ENCODE results near the gene ARID2.

ARID2 gene

DNA sequence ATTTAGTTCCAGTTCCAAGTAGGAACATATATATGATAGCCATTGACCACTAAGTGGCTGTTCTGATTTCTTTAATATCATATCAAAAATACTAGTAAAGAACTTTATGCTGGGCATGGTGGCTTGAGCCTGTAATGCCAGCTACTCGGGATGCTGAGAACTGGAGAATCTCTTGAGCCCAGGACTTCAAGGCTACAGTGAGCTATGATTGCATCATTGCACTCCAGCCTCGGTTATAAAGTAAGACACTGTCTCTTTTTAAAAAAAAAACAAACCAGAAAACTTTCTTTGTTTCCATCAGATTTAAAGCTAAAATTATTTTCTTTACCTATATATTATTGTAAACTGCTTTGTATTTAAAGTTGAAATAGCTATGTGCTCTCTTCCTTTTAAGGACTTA, 133.8 kb downstream of the ARID2 start:
- no peak for DNase-seq (ENCODE audit: low spot score)
- FAIRE-seq, result no peak

DNA sequence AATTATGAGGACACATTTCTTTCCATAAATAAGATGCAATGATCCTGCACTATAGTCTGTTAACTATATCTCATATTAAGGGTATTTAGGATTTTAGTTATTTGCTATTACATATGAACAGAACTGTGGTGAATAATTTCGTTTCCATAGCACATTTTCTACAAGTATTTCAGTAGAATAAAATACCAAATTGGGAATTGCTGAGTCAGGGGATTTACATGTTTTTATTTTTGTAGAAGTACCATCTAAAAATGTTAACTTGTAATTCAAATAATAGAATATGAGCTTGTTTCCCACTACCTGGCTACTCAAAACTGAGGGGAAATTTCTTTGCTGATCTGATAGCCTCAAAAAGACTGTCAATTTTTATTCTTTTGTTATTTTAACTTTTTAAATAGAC, 136.8 kb downstream of the ARID2 start:
- FAIRE-seq (no peak), DNase-seq (ENCODE audit: low spot score) (no peak)

DNA sequence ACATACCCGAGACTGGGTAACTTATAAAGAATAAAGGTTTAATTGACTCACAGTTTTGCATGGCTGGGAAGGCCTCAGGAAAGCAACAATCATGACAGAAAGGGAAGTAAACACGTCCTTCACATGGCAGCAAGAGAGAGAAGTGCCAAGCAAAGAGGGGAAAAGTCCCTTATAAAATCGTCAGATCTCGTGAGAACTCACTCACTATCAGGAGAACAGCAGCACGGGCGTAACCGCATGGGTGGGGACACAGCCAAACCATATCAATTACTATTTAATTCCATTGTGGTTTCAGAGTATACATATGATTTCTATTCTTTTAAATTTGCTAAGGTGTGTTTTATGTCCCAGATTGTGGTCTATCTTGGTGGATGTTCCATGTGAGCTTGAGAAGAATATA, 142.9 kb downstream of the ARID2 start:
- FAIRE-seq, result no peak
- no peak for DNase-seq (ENCODE audit: low spot score)

DNA sequence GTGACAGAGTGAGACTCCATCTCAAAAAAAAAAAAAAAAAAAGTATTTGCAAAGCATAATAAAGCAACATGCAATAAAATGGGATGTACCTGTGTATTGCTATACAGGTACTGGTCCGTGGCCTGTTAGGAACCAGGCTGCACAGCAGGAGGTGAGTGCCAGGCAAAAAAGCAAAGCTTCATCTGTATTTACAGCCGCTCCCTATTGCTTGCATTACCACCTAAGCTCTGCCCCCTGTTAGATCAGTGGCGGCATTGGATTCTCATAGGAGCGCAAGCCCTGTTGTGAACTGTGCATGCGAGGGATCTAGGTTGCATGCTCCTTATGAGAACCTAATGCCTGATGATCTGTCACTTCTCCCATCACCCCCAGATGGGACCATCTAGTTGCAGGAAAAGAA, 147.6 kb downstream of the ARID2 start:
- no peak for DNase-seq (ENCODE audit: low spot score)
- no peak for FAIRE-seq

DNA sequence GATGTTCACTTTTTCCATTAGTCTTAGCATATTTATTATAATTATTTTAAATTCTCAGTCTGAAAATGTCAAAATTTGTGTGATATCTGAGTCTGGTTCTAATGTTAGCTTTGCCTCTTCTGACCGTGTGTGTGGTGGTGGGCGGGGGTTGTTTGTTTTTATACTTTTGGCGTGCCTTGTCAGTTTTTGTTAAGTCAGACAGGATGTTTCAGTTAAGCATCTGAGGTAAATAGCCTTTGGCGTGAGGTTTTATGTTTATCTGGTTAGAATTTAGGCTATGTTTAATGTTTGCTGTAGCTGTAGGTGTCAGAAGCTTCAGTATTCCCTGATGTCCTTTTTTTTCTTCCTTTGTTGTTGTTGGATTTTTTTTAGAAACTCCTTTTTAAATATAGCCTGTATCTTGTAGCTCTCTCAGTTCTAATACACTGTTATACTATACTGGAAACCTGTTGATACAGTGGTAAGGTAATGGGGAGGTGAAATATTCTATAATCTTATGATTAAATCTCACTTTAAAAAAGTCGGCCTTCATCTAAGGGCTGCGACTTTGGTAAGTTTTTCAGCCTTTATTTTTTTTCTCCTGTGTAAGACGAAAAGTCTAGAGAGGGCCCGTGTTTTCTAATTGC, 149.2 kb downstream of the ARID2 start:
- FAIRE-seq, result no peak
- no peak for DNase-seq (ENCODE audit: low spot score)

- DNase-seq (ENCODE audit: low spot score) (no peak), FAIRE-seq (no peak)
Measured at GRCh38 chr12:45879363-45879895, 149.9 kb downstream of the ARID2 start.

DNA sequence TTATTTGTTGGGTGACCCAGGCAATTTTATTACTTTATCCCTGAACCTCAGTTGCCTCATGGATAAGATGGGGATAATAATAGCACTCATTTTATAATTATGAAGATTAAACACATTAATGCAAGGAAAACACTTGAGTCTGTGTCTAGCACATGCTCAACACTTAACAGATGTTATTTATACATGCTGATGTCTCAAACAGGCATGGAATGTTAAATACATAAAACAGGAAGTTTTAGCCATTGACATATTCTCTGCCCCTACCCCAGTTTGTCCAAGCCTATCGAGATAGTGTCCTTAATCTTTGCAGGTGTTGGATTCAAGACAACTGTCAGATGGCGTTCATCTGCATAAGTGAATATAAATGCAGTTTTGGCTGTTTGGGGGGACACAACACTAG, 151.0 kb downstream of the ARID2 start:
- DNase-seq (ENCODE audit: low spot score) (no peak), FAIRE-seq (no peak)

DNA sequence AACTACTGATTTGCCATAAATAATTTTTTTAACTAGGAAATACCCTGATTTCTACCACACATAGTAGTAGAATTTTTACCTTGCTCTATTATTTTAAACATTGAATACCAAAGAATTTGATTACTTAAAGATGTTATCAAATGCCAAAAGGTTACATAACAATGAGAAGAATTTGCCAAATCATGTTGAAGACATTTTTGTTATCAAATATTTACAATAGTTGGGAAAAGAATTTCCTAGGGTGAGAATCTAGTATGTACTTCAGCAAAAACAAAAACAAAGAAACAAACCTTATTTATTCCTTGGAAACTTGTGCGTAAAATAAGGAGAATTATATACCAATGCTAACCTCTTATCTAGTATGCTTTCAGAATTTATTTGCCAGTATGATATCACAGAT, 153.7 kb downstream of the ARID2 start:
- DNase-seq (ENCODE audit: low spot score) (no peak), FAIRE-seq (no peak)

DNA sequence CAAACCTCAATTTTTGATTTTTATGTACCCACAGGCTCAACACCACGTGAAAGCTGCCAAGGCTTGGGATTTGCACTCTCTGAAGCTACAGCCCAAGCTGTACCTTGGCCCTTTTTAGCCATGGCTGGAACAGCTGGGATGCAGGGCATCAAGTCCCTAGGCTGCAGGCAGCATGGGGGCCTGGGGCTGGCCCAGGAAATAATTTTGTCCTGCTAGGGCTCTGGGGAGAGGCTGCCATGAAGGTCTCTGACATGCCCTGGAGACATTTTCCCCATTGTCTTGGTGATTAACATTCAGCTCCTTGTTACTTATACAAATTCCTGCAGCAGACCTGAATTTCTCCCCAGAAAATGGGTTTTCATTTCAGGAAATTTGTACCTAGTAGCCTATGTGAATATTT, 157.2 kb downstream of the ARID2 start:
- DNase-seq (ENCODE audit: low spot score) (no peak), FAIRE-seq (no peak)

DNA sequence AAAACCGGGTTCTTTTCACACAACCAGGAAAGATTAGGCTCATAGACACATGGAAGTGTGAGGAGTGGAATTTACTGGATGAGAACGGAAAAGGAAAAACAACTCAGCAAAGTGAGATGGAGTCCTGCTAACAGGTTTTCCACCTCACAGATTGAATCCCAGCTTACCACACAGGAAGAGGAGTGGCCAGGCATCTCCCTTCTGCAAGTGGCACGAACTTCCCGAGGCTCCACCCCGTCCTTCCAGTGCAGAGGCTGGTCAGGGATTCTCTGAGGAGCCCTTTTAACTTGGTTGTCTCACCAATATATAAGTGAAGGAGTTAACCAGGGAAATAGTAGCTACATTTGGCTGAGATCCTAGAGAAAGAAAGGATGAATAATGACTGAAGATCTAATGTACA, 158.0 kb downstream of the ARID2 start:
- FAIRE-seq (no peak), DNase-seq (ENCODE audit: low spot score) (no peak)

DNA sequence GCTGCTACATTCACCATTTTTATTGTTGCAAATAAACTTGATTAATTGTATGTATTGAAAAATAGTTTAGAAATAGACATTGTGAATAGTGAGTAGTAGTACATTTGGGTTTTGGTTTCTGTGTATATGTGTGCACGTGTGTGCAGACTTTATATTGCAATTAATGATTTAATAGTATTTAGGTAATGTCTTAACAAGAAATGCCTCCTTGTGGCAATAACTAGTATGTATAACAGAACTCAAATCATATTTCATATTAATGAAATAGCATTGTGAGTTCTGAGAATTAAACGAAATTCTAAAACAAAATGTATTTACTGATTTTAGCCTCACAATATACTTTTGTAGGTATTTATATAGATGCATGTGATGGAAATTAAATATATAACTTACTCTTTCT, 160.8 kb downstream of the ARID2 start:
- DNase-seq (ENCODE audit: low spot score) (no peak), FAIRE-seq (no peak)

DNA sequence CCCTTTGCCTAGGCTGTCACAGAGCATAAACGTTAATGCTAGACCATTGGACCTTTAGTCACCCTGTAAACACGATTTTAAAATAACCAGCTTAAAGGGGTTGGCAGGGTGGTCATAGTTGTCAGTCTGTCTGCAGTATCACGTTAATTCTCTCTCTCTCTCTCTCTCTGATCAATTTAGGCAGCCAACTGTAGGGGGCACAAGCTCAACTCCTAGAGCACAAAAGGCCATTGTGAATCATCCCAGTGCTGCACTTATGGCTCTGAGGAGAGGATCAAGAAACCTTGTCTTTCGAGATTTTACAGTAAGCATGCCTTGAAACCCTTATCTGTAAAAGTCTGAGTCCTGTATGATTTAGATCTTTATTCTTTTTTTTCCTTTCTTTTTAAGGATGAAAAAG, 163.7 kb downstream of the ARID2 start:
- DNase-seq (ENCODE audit: low spot score) (peak; percentile 14), FAIRE-seq (no peak)

- FAIRE-seq (no peak), DNase-seq (ENCODE audit: low spot score) (no peak)
Measured at GRCh38 chr12:45895961-45896360, 166.5 kb downstream of the ARID2 start.

- FAIRE-seq (no peak), DNase-seq (ENCODE audit: low spot score) (no peak)
Measured at GRCh38 chr12:45898094-45898493, 168.6 kb downstream of the ARID2 start.

- no peak for DNase-seq (ENCODE audit: low spot score)
- no peak for FAIRE-seq
Measured at GRCh38 chr12:45907955-45908354, 178.4 kb downstream of the ARID2 start.

DNA sequence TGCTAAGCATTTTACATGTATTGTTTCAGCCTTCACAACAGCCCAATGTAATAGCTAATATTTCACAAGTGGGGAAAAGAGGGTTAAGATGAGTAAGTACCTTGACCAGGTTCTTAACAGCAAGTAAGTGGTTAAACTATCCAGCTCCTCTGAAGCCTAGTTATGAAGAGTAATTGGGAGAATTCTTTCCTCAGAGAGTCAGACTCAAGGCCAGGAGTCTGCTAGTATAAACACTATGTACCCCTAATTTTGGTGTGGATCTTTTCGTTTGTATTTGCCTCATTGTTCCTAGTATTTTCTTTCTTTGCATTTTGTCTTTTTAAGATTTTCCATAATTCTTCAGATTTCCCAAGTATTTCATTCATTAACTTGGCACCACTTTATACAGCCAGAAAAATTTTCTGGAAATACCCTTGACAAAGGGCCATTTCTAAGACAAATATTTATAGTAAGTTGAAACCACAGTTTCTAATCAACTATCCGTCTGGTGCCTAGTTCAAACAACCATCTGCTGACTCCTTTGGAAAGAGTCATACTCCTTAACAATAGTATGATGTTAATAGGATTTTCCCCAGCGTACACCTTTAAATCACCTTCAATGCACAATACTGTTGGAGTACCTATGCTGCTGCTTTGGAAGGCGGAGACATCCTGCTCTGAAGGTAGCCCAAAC, 179.7 kb downstream of the ARID2 start:
- DNase-seq (ENCODE audit: low spot score) (no peak), FAIRE-seq (no peak)

DNA sequence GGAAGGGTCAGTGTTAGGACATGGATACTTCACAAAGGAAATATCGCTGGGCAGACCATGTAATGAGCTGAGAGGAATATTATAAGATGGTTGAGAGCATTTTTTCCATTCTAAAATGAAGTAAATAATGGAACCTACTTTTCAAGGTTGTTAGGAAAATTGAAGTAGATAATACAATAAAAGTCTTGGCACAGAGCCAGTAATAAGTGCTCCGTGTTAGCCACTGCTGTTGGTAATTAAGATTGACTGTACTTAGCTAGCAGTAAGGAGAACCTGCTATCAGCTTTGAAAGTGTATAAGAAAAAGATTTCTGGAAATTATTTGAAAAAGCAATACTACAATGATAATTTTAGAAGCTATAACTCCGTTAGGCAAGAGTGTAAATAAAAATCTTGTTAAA, 183.3 kb downstream of the ARID2 start:
- FAIRE-seq, result no peak
- DNase-seq (ENCODE audit: low spot score), result no peak

GRCh38 chr12:45913631-45914030, 184.1 kb downstream of the ARID2 start:
- FAIRE-seq, result no peak

GRCh38 chr12:45914090-45914489, 184.6 kb downstream of the ARID2 start:
- DNase-seq (ENCODE audit: low spot score) (no peak), FAIRE-seq (no peak)

More at GRCh38 chr12:45913631-45914030, 184.1 kb downstream of the ARID2 start:
- no peak for DNase-seq (ENCODE audit: low spot score)

DNA sequence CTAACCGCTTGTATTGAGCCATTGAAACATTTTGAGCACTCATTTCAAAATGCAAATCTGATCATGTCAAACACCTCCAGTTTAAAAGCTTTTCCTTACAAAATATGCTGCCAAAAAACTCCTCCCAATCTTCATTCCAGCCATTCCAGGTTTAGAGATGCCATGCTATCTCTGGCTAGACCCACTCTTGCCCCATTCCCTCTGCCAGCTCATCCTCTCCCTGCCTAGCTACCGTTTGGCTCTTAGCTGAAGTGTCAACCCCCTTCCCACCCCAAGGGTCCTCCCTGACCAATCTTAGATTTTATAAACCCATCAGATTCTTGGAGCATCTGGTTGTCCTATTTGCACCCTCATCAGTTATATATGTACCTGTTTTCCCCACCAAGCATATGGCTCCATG, 185.9 kb downstream of the ARID2 start:
- FAIRE-seq, result no peak
- DNase-seq (ENCODE audit: low spot score), result no peak

DNA sequence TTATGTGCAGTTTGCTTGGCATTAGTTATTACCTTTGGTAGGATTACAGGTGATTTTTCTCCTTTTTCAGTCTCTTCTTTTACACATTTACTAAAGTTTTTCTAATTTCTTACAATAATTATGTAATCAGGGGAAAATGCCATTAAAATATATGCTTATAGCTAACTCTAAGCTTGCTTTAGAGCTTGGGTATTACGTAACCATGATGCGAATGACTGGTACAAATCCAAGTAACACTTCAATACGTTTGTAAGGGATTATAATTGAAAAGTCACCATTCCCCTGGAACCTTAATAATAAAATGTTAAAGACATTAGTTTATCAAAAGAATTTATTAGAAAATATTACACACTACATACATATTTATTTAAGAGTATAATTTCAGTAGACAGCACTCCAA, 189.3 kb downstream of the ARID2 start:
- no peak for FAIRE-seq
- DNase-seq (ENCODE audit: low spot score), result no peak

GRCh38 chr12:45928309-45928708, 198.8 kb downstream of the ARID2 start:
- no peak for FAIRE-seq

DNA sequence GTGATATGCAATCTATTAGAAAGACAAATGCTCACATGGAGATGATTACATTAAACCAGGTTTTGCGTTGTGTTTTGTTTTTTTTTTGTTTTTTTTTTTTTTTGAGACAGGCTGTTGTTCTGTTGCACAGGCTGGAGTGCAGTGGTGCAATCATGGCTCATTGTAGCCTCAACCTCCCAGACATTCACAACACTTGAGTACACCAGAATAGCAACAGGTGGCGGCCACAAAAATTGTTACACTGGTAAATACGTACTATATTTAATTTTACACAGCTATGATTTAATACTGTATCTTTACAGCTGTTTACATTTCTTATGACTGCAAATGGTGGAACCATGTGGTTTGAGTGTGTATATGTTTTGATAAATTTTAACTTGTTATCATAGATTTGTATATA, 200.9 kb downstream of the ARID2 start:
- no peak for DNase-seq (ENCODE audit: low spot score)
- no peak for FAIRE-seq

More at GRCh38 chr12:45928309-45928708, 198.8 kb downstream of the ARID2 start:
- DNase-seq (ENCODE audit: low spot score), result no peak

All from urothelium cell line (cell line).